GM21576 (cell line): ENCODE measurements around the gene EFS.

Source experiments
- ATAC-seq: cut with Tn5 transposase; IDR thresholded peaks from one replicate; pipeline ENCODE4 v1.9.1; 2021; ENCODE audit warnings: mild to moderate bottlenecking, moderate library complexity; ENCODE audit not compliant: unreplicated experiment

EFS gene

DNA sequence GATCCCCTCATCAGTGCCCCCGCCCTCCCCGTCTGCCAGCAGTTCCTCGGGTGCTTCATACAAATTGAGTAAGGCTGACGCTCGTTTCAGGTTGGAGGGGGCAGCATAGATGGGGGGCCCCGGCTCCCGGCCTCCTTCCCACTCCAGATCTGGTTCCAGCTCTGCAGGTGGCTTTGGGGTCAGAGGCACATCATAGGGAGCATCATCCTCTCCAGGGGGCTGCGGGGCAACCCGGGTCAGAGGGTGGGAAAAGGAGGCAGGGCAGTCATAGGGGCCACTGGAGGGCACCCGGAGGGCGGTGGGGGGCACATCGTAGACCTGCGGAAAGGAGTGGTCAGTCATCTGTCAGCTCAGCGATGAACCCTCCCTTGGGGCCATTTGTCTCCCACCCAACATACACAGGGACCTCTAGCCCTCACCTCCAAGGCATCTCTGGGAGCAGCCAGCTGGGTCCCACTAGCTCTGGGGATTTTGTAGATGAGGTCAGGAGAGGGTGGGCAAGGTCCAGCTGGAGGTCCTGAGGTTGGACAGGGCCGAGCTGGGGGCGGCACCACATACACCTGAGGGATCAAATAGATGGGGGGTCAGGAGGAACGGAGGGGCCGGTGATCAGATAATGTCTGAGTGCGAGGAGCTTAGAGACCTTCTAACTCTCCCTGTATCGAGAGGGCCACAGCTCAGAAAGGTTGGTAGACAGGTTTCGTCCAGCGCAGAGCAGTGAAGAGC, 5.1 kb downstream of the EFS start:
- ATAC-seq = no peak

GRCh38 chr14:23359167-23359626, 5.8 kb downstream of the EFS start:
- no peak for ATAC-seq

GRCh38 chr14:23358553-23359166, 6.3 kb downstream of the EFS start:
- ATAC-seq = no peak

GRCh38 chr14:23358042-23358441, 6.9 kb downstream of the EFS start:
- ATAC-seq = no peak

- no peak for ATAC-seq
Measured at GRCh38 chr14:23357261-23357660, 7.7 kb downstream of the EFS start.

DNA sequence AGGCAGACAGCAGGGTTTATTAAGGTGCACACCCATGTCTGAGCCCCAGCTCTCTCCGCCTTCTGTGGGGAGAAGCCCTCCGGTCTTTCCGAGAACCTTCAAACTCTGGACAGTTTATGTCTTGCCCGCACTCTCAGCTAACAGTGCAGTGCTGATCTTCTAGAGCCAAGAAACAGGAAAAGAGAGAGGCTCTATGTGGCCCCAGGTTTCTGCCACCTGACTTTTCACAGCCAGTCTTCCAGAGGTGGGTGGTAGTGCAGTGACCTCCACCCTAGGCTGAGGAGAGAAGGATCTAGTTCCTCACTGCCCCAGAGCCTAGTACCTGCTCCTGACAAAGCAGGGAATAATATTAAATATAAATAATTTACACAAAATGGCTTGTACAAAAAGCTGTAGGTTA, 8.3 kb downstream of the EFS start:
- no peak for ATAC-seq

DNA sequence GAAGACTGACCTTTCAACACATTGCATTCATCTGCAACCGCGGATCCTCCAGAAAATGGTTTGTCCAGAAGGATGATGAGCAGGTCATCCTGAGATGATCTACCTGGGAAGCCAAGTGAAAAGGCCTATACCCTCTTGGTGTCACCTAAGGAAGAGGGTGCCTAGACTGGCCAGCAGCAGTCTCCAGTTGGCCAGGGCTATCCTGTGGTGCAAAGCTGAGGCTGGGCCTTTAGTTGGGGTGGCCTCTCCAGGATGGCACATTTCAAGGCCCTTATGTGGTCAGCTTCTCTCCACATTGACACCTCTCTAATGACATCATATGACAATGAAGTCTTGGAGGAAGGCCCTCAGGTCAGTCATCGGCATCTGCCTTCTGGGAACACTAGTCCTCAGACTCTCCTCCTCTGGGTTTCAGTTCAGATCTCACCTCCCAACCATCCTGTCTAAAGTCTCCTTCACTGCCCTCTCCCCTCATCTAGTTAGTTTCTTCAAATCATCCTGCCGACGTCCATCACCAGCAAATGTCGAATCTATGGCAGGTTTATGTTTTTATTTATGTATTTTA, 9.0 kb downstream of the EFS start:
- ATAC-seq = no peak

GRCh38 chr14:23354990-23355389, 10.0 kb downstream of the EFS start:
- no peak for ATAC-seq

GRCh38 chr14:23353433-23353780, 11.6 kb downstream of the EFS start:
- no peak for ATAC-seq

DNA sequence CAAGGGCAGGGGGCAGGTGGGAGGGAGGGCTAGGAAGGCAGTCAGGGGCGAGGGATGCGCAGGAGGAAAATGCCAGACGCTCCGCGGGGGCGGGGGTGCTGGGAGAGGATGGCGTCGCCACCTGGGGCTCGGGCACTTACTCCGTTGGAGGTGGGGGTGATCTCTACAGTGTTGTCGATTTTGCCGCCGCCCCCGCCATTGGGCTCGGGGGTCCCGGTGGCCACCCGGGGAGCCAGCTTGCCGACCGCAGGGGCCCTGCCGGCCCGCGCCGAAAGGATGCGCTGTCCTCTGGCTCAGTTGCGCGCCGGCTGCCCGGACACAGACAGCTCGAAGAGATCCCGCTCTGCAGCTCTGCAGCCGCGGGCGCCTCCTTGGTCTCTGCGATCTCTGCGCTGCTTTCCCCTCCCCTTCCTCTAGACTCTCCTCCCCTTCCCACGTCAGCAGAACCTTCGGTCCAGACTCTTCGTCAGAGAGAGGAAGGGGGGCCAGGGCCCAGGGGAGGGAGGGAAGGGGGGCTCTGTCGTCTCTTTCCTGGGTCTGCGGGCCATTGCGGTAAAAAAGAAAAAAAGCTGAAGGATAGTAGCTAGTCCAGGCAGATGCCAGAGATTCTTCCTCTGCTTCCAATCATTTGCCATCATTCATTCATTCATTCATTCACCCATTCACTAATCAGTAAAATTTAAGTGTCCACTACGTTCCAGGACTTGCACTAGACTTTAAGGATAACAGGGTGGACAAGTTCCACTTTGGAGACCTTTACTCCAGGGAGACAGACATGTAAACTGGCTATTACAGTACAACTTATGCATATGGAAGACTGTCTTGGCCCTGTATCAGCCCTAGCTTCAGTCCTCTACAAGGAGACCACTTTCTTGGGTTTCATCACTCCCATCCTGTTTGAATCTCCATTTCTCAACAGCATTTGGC, 12.2 kb downstream of the EFS start, which contains the start of gene SLC22A17:
SLC22A17 (minus strand) TSS at position 382 of the 927 bp plus-strand sequence.
- no peak for ATAC-seq

DNA sequence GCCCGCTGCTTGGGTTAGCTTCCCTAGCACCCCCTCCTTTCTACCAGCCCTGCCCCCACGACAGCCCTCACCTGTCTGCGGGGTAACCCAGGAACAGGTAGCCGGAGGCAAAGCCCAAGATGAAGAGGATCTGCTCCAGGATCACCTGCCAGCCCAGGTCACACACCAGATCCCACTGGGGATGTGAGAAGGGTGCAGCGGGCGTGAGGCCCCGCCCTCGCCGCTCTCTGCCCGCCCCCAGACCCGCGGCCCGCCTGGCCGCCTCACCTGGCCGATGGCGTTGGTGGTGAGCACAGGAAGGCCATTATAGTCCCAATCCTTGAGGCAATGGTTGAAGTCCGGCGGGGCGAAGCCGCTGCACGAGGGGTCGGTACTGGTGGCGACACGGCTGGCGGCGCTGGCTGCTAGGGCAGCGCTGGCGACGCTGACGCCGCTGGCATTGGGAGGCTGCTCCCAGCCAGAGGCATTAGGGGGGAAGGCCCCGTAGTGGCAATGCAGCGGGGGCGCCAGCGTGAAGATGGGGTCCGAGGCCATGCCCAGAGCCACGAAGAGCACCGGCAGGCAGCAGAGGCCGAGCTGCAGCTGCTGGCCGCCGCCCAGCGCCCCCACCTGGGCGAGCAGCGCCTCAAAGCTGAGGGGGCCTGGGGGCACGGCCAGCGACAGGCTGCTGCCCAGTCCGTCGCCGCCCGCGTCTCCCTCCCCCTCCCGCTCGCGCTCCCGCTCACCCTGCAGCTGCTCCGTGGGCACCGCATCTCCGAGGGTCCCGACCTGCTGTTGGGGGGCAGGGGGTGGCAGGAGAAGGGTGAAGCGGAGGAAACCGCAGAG, 13.1 kb downstream of the EFS start:
- ATAC-seq = no peak

DNA sequence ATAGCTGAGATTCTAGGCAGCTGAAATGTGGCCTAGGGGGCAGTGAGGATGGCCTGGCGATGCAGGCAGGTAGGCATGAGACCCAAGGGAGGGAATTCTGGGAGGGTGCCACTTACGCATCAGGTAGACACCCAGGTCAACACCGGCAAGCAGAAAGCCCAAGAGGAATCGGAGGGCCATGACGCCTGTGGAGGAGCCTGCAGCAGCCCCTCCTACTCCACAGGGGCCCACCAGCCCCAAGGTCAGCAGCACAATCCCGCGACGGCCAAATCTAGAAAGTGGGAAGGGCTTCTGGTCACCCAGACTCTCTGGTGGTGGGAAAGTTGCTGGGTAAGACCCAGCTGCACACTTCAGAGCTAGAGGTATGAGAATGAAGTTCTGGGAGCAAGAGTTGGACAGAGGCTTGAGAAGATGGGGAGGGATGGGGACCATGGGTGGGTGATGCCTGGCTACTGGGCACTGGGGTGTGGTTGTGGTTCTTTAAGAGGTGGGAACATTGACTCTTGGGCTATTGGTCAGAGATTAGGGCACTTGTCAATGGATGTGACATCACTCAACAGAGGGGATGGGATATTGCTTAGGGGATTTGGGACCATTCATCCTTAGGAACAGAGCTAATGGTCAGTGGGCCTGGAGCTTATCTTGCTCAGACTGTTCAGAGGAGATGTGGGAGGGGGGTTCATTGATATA, 15.7 kb downstream of the EFS start:
- no peak for ATAC-seq

DNA sequence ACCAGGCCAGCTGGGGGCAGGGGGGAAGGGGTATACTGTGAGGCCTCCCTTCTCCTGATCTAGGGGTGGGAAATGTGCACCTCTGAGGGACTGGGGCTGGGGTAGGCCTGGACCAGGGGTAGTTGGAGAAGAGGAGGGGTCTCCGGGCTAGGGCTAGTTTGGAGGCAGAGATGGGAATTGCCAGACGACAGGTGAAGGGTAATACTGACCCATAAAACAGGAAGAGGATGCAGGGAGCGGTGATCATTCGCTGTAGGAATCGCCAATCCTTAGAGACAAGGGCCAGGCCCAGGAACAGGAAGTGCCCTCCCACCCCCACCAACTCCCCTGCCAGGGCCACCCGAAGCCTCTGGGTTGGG, 16.7 kb downstream of the EFS start:
- no peak for ATAC-seq

GRCh38 chr14:23347406-23348296, 17.3 kb downstream of the EFS start:
- ATAC-seq = no peak

- no peak for ATAC-seq
Measured at GRCh38 chr14:23346693-23347405, 18.1 kb downstream of the EFS start.

DNA sequence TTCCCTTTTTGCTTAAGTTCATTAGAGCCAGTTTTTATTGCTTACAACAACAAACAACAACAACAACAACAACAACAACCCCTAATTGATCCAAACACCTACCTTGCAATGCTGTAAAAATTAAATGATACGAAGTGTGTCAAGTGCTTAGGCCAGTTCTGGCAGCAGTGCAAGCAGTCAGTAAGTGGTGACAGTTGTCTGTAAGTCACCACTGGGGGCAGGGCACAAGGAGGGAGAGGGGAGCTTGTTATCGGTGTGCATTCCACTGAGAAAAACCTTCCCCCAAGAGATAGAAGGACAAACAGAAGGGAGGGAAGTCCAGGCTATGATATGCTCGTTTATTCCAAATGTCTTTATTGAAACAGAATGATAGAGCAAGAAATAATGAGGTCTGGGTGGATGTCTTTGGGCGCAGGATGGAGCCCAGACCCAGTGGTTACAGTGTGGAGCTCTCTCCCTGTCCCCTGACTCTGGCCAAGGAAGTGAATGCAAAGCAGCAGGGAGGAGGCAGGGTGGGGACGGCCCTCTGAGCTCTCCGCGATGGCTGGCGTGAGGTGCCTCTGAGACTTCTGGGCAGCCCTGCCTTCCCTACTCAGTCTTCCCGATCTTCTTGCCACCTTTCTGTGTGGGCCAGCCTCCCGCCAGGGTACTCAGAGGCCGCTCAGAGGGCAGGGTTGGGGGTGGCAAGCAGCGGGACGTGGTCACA, 18.8 kb downstream of the EFS start:
- ATAC-seq = no peak

DNA sequence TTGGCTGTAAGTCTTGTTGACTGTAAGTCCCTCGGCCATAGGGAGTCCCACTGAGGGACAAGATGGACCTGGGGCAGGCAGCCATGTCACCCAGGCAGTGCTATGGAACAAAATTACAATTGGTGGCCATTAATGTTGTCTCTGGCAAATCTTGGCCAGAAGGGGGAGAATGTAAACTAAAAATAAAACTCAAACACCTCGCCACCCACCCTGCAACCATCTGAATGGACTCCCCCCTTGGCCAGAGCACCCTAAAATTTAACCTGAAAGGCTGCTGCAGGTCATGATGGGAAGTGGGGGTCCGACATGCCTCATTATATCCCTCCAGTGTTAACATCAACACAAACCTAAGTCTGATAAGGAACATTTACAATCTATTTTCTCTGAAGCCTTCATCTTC, 20.5 kb downstream of the EFS start:
- ATAC-seq = no peak
